GM18499 (cell line): Measurements from ENCODE around the gene NAP1L4.

Source experiments
- ATAC-seq: cut with Tn5 transposase; IDR thresholded peaks from one replicate; pipeline ENCODE4 v1.9.1; 2021; ENCODE audit warnings: moderate number of reproducible peaks; ENCODE audit not compliant: insufficient read depth, unreplicated experiment

NAP1L4 gene, protein sequence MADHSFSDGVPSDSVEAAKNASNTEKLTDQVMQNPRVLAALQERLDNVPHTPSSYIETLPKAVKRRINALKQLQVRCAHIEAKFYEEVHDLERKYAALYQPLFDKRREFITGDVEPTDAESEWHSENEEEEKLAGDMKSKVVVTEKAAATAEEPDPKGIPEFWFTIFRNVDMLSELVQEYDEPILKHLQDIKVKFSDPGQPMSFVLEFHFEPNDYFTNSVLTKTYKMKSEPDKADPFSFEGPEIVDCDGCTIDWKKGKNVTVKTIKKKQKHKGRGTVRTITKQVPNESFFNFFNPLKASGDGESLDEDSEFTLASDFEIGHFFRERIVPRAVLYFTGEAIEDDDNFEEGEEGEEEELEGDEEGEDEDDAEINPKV

GRCh38 chr11:2992234-2992996 is at the start of gene NAP1L4:
Gene NAP1L4 (minus strand): TSS chr11:2992329. CDS start chr11:2979220, 13,109 bp downstream.
- peak; percentile 57 for ATAC-seq

GRCh38 chr11:3040881-3041280 is 48.8 kb upstream of the NAP1L4 start:
- ATAC-seq = no peak

DNA sequence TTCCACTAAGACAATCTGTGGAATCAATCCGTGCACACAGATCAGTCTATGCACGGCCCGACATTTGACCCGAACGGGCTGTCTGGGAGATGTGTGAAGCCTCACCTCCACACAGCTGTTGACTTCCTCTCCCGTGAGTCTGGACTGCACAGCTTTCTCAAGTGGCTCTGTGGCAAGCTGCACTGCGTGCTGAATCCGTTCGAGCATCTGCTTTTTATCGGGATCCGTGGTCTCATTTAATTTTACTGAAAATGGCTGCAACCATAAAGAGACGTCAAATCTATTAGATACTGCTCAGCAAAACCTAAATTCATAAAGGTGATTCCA is 45.8 kb upstream of the NAP1L4 start:
- no peak for ATAC-seq

- ATAC-seq = no peak
Measured at GRCh38 chr11:3037040-3037944, 45.2 kb upstream of the NAP1L4 start.

DNA sequence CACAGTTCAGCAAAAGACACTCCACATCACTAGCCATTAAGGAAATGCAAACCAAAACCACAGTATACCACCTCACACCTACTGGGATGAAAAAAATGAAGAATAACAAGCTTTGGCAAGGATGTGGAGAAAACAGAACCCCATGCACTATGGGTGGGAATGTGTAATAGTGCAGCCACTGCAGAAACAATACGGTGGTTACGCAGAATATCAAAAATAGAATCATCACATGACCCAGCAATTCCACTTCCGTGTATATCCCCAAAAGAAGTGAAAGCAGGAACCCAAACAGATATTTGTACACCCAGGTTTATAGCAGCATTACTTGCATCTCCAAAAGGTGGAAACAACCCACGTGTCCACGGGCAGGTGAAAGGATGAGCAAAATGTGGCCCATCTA is 44.3 kb upstream of the NAP1L4 start:
- no peak for ATAC-seq

DNA sequence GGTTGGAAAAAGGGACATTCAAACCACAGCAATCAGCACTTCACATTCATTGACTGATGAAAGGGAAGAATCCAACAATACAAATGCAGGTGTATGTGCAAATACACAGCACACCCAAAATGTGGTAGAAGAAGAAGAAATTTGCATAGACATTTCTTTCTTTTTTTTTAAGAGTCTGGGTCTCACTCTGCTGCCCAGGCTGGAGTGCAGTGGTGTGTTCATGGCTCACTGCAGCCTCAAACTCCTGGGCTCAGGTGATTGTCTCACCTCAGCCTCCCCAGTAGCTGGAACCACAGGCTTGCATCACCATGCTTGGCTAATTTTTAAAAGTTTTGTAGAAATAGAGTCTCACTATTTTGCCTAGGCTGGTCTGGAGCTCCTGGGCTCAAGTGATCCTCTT is 43.2 kb upstream of the NAP1L4 start:
- no peak for ATAC-seq

DNA sequence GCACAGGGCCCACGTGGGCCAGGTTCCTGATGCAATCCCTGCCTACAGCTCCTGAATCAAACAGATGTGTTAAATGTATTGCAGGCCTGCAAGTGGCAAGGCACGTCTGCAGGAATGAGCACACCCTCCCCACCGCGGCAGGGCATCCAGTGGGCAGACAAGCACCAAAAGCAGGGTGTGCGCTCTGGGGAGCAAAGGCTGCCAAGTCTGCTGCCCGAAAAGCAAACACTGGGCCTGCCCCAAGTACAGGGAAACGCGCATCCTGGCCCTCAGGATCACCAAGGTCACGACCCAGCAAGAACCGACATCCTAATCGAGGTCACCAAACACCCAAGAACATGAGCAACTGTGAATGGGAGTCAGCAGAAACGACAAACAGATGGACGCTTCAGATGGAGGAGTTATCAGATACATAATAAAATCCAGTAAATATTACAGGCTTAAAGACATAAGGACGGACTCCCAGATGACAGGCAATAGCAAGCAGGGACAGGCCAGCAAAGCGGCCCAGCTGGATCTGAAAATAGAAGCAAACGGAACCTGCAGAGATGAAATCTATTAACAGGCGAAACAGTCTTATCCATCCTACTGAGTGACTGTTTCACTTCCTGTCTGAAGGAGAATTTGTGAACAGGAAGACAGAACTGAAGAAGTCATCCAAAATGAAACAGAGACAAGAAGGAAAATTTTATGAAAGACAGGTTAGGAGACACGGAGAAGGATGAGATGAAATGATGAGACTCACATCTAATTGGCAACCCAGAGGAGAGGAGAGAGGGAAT is 38.4 kb upstream of the NAP1L4 start:
- ATAC-seq = no peak

DNA sequence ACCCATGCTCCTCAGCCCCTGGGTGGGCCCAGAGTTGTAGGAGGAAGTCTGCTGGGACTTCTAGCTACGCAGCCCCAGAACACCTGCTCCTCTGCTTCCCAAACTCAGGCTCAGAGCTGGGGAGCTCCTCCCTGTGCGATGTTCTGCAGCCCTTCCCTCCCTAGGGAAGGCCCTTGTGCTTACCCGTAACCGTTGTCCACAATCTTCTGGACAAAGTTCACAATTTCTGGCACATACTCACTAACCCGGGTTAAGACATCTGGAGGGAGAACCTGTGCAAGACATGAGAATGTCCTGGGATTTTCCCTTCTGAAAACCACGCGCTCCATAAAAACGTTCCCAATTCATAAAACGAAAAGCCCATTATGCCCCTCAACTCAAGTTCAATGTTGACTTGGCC is 36.7 kb upstream of the NAP1L4 start:
- no peak for ATAC-seq

GRCh38 chr11:3026803-3027202 is 34.7 kb upstream of the NAP1L4 start:
- ATAC-seq = no peak

- ATAC-seq = no peak
Measured at GRCh38 chr11:3022982-3023381, 30.9 kb upstream of the NAP1L4 start.

GRCh38 chr11:3022300-3022967 is 30.3 kb upstream of the NAP1L4 start:
- ATAC-seq = no peak

DNA sequence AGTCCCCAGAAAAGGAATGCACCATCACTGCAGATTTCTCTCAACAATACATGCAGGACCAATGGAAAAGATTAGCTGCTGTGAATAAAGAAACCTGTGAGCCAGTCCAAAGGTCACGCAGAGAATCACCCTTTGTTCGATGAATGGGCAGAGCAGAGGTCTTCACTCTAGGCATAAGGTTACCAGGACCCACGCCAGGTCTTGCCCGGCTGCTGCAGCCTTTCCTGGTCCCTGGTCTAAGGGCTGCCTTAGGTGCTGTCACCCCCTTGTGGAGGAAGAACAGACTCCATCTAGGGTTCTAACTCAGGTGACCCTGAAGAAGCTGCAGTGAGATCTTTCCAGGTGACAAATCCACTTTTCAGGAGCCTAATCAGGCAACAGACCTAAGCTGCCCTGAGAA is 29.0 kb upstream of the NAP1L4 start:
- no peak for ATAC-seq

GRCh38 chr11:3020011-3020410 is 27.9 kb upstream of the NAP1L4 start:
- ATAC-seq = no peak

DNA sequence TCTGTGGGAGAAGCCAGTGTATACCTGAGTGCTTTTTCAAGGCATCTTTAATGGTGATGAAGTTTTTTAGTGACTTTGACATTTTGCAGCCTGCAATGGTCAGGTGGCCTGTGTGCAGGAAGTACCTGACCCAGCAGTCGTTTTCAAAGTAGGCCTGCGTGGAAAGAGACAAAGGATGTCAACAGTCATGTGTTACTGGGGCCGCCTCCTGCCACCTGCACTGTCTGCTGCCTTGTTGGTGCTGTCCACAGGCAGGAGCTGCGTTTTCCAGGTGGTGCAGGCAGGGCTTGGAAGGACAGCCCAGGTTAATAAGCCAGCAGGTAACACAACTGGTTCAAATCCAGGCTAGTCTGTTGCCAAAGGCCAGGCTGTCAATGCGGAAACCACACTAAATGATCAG is 26.5 kb upstream of the NAP1L4 start:
- ATAC-seq = no peak

GRCh38 chr11:3016861-3017260 is 24.7 kb upstream of the NAP1L4 start:
- no peak for ATAC-seq

DNA sequence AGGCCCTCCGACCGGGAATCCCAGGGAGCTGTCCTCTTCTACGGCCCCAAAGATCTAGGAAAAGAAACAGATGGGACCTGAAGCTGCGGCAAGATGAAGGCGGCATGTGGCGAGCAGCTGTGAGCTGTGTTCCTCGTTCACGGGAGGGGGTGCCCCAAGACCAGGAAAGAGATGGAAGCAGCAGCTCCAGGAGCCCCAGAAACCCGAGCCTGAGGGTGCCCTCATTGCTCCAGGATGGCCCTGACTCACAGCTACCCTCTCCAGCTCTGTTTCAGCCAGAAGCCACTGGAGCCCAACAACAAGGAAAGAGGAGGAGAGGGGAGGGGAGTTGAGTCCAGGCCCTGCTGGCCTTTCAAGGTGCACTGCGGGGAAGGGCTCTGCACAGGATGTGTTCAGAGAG is 23.7 kb upstream of the NAP1L4 start:
- no peak for ATAC-seq

DNA sequence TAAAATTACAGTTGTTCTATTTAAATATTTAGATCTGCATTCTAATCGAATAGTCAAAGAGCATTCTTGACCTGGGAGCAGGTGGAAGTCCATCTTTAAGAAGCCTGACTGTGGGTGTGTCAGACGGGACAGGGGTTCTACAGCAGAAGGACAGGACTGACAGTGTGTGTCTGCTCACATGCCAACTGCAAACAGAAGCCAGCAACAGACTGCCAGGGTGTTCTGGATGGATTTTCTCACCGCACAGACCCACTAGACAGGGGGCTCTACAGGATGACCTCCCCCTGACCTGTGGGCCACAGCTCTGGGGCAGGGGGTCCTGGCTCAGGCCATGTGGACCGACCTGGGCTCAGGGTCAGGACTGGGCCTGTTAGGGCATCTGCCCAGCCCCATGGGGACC is 22.8 kb upstream of the NAP1L4 start:
- no peak for ATAC-seq

- no peak for ATAC-seq
Measured at GRCh38 chr11:3014057-3014938, 22.2 kb upstream of the NAP1L4 start.
